ENCODE measurements around the gene HP.

DNA sequence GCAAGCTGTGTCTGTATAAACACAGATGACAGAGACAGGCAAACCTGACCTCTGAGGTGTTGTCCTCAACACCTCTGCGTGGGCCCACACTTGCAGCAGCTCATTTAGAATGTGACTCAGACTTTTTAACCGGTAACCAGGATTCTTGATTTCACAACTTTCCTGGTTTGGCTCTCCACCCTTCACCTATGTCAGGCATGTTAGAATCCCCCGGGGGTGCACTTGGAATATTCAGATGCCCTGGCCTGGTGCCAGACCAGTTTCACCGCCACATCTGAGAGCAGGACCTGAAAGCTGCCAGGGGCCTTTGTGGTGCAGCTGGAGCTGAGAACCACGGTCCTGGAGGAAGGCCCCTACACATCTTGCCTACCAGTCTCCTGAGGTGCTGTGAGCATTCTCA is 40.9 kb upstream of the HP start:
- no peak for TF ChIP-seq SPI1 (IDR thresholded peaks at IDR 0.05; ENCODE audit: borderline replicate concordance, insufficient read depth, low read depth, low read length)
- no peak for TF ChIP-seq ZNF274 (IDR thresholded peaks at IDR 0.05; ENCODE audit: insufficient read depth, insufficient read length)
- no peak for TF ChIP-seq ZBTB40 (IDR thresholded peaks at IDR 0.05; ENCODE audit: borderline replicate concordance)
- TF ChIP-seq POLR2AphosphoS5 (IDR thresholded peaks at IDR 0.05; ENCODE audit: low read length) = no peak
- TF ChIP-seq USF2 (IDR thresholded peaks at IDR 0.05; ENCODE audit: borderline replicate concordance, low read depth, low read length) = no peak
- TF ChIP-seq RELA (IDR thresholded peaks at IDR 0.05; ENCODE audit: borderline replicate concordance, partially characterized antibody) = no peak
- no peak for TF ChIP-seq YY1 (IDR thresholded peaks at IDR 0.05; ENCODE audit: low read depth, low read length)
- TF ChIP-seq, protein P1, sequence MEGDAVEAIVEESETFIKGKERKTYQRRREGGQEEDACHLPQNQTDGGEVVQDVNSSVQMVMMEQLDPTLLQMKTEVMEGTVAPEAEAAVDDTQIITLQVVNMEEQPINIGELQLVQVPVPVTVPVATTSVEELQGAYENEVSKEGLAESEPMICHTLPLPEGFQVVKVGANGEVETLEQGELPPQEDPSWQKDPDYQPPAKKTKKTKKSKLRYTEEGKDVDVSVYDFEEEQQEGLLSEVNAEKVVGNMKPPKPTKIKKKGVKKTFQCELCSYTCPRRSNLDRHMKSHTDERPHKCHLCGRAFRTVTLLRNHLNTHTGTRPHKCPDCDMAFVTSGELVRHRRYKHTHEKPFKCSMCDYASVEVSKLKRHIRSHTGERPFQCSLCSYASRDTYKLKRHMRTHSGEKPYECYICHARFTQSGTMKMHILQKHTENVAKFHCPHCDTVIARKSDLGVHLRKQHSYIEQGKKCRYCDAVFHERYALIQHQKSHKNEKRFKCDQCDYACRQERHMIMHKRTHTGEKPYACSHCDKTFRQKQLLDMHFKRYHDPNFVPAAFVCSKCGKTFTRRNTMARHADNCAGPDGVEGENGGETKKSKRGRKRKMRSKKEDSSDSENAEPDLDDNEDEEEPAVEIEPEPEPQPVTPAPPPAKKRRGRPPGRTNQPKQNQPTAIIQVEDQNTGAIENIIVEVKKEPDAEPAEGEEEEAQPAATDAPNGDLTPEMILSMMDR (IDR thresholded peaks at IDR 0.05 in 2 of 3, conservative IDR thresholded peaks at IDR 0.05 in 1 of 3; ENCODE audit: control insufficient read depth in 2 of 3, extremely low read depth in 1 of 3, insufficient read depth in 1 of 3, low read depth in 3 of 3, low read length in 3 of 3) = no peak
- no peak for TF ChIP-seq CREB1 (IDR thresholded peaks at IDR 0.05; ENCODE audit: low read depth)
- TF ChIP-seq BACH1 (IDR thresholded peaks at IDR 0.05; ENCODE audit: borderline replicate concordance) = no peak
- no peak for TF ChIP-seq POLR2A (IDR thresholded peaks at IDR 0.05; ENCODE audit: low read depth, low read length)

All from GM12878 (cell line).